K562 (cell line): Measurements from ENCODE around the gene ABCC5. TPM values are rescaled to one million over a fixed set of nuclear protein-coding genes. Genes with fewer than 3 reads are reported as not detected.

Source experiments
- BCLAF1 ChIP-seq, 2 experiments: fragments of 450-650 bp in 1 of 2; IDR thresholded peaks; 2 replicates each; pipeline ENCODE4 v1.6.1; 2011 to 2017; ENCODE audit warnings: low read depth in 2 of 2, antibody characterized with exemption in 1 of 2, borderline replicate concordance in 1 of 2, low read length in 1 of 2, mild to moderate bottlenecking in 1 of 2, mixed read lengths in 1 of 2; ENCODE audit not compliant: control insufficient read depth in 1 of 2
- ELF1 ChIP-seq: fragments of 200-800 bp; sonication (Bioruptor generic); IDR thresholded peaks from 2 replicates; pipeline ENCODE4 v1.6.1; 2016; ENCODE audit warnings: missing genetic modification characterization, missing compliant biosample characterization
- ETS1 ChIP-seq: conservative IDR thresholded peaks from 2 replicates; pipeline ENCODE4 v1.6.1; 2011; ENCODE audit warnings: low read depth, mild to moderate bottlenecking, low read length; ENCODE audit not compliant: control insufficient read depth
- HDAC6 ChIP-seq: IDR thresholded peaks from 2 replicates; pipeline ENCODE4 v1.6.1; 2012; ENCODE audit warnings: low read depth, mild to moderate bottlenecking, control low read depth, inconsistent platforms, low read length, moderate library complexity
- JUND ChIP-seq, 2 experiments: IDR thresholded peaks; 2 replicates in 1 of 2; 3 replicates in 1 of 2; pipeline ENCODE4 v1.6.1; 2011; ENCODE audit warnings: borderline replicate concordance in 2 of 2, low read depth in 2 of 2, low read length in 2 of 2, improper control_type of control experiment in 1 of 2, missing biosample characterization in 1 of 2, missing genetic modification characterization in 1 of 2, missing genetic modification reagents in 1 of 2
- MTA2 ChIP-seq: fragments of 450-650 bp; IDR thresholded peaks from 2 replicates; pipeline ENCODE4 v1.6.1; 2016; ENCODE audit warnings: low read depth
- NBN ChIP-seq: fragments of 450-650 bp; IDR thresholded peaks from 2 replicates; pipeline ENCODE4 v1.6.1; 2016; ENCODE audit warnings: low read depth, mild to moderate bottlenecking
- NRF1 ChIP-seq, 2 experiments: fragments of 450-650 bp; IDR thresholded peaks in 1 of 2; conservative IDR thresholded peaks in 1 of 2; 2 replicates each; pipeline ENCODE4 v1.6.1; 2014; ENCODE audit warnings: mild to moderate bottlenecking in 2 of 2
- POLR2B ChIP-seq: fragments of 450-650 bp; IDR thresholded peaks from 2 replicates; pipeline ENCODE4 v1.6.1; 2018; ENCODE audit warnings: low read depth; ENCODE audit not compliant: partially characterized antibody
- RBM15 ChIP-seq: fragments of 200-400 bp; formaldehyde crosslinking; IDR thresholded peaks from 2 replicates; pipeline ENCODE4 v1.6.1; 2018; ENCODE audit warnings: mild to moderate bottlenecking, low read length, moderate library complexity; ENCODE audit not compliant: insufficient read depth
- TCF7L2 ChIP-seq: fragments of 150-350 bp; IDR thresholded peaks from 2 replicates; pipeline ENCODE4 v1.6.1; 2016; ENCODE audit warnings: low read depth, mild to moderate bottlenecking, low read length, moderate library complexity
- THAP7 ChIP-seq: fragments of 250-450 bp; sonication (Bioruptor Pico); IDR thresholded peaks from 2 replicates; pipeline ENCODE4 v1.5.0; 2021
- ZNF518B ChIP-seq: fragments of 250-450 bp; sonication (Bioruptor Pico); IDR thresholded peaks from 2 replicates; pipeline ENCODE4 v1.5.0; 2021; ENCODE audit warnings: mild to moderate bottlenecking, moderate library complexity
- ZNF655 ChIP-seq: fragments of 250-450 bp; sonication (Bioruptor Pico); IDR thresholded peaks from 2 replicates; pipeline ENCODE4 v1.5.0; 2021
- ZNF76 ChIP-seq: fragments of 250-450 bp; sonication (Bioruptor Pico); IDR thresholded peaks from 2 replicates; pipeline ENCODE4 v1.4.0; 2020; ENCODE audit warnings: mild to moderate bottlenecking, moderate library complexity, borderline replicate concordance
- polyA plus RNA-seq, 8 experiments: library from polyadenylated mRNA; depleted of rRNA in 4 of 8; stranded (reverse) in 5 of 8; unstranded in 3 of 8; fragments of >200 nt; fragmentation: Nextera tagmentation in 2 of 8; fragmentation: Illumina TruSeq in 1 of 8; extraction: Ambion mirVana in 2 of 8; extraction: Trizol in 1 of 8; gene quantifications; 2 replicates each; pipeline versions ENCODE4 v1.2.1 to v1.2.3, GENCODE V29; 2011 to 2014; ENCODE audit warnings: inconsistent platforms in 1 of 8, missing spikeins in 1 of 8
- total RNA-seq, 7 experiments: library from RNA; depleted of rRNA in 6 of 7; stranded (reverse); fragments of >200 nt in 6 of 7; fragmentation: Illumina TruSeq in 2 of 7; extraction: Trizol in 2 of 7; gene quantifications; 2 replicates each; pipeline versions ENCODE4 v1.2.1 to v1.2.3, GENCODE V29; 2011 to 2021; ENCODE audit warnings: low replicate concordance in 1 of 7

ABCC5 gene
- total and polyA plus RNA-seq, 9 of the 15 experiments (the other 6 are each of a cell fraction or from before 2014, with no cell fraction given) = 22.0 to 53.0 (median 41.9) TPM

GRCh38 chr3:183884427-183885296 is 133.0 kb downstream of the ABCC5 start, which contains the start of gene PARL (continued):
- no peak for TF ChIP-seq ZNF655 (CRISPR knock-in tag)
- no peak for TF ChIP-seq RBM15
- TF ChIP-seq HDAC6 = no peak
- peak; percentile 80; the same call in 1 of the 2 replicates for TF ChIP-seq ETS1
- TF ChIP-seq NRF1 (conservative IDR thresholded peaks at IDR 0.05 in 1 of 2, IDR thresholded peaks at IDR 0.05 in 1 of 2) = peak; percentile 39 to 52
- TF ChIP-seq ZNF76 (CRISPR knock-in tag) = no peak; the same call in 1 of the 2 replicates
- peak; percentile 75 for TF ChIP-seq ELF1 (tag)
- TF ChIP-seq ZNF518B = no peak
- peak; percentile 86 for TF ChIP-seq POLR2B
- TF ChIP-seq TCF7L2 = no peak
- TF ChIP-seq BCLAF1 (IDR thresholded peaks at IDR 0.05; ENCODE audit: borderline replicate concordance in 1 of 2, control insufficient read depth in 1 of 2, low read depth in 2 of 2, low read length in 1 of 2) = peak in 1 of 2 experiments; percentile 56; a peak in 1 of 4 replicates
- TF ChIP-seq NBN = peak; percentile 71
- no peak for TF ChIP-seq THAP7 (CRISPR knock-in tag)
- peak; percentile 90 for TF ChIP-seq MTA2
- peak; percentile 78 for TF ChIP-seq JUND (IDR thresholded peaks at IDR 0.05; ENCODE audit: borderline replicate concordance, low read depth, low read length)
- peak; percentile 49; the same call in 1 of the 3 replicates for TF ChIP-seq JUND (tag; IDR thresholded peaks at IDR 0.05; ENCODE audit: borderline replicate concordance, low read depth, low read length)
